Measurements from ENCODE around the gene RILPL1.

DNA sequence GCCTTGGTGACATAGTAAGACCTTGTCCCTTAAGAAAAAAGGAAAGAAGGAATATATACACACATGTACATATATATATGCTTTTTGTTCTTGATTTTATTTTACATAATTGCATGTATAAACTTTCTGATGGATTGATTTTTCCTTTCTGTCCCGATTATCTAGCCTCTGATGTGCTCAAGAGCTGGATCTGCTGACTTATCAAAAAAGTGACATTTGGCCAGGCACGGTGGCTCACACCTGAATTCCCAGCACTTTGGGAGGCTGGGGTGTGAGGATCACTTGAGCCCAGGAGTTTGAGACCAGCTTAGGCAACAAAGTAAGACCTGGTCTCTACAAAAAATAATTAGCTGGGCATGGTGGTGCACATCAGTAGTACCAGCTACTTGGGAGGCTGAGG, 63.5 kb downstream of the RILPL1 start:
- TF ChIP-seq GATA2 (IDR thresholded peaks at IDR 0.05; ENCODE audit: low read depth, low read length) (no peak), GATA3 (IDR thresholded peaks at IDR 0.05; ENCODE audit: low read depth, low read length) (no peak)

Measured in SH-SY5Y (cell line).